ENCODE data around the gene ITGB2. TPM values are rescaled to one million over a fixed set of nuclear protein-coding genes. Genes with fewer than 3 reads are reported as not detected.

ITGB2 gene
- total RNA-seq, 1 experiment from 2014 or later = 45.1 TPM

DNA sequence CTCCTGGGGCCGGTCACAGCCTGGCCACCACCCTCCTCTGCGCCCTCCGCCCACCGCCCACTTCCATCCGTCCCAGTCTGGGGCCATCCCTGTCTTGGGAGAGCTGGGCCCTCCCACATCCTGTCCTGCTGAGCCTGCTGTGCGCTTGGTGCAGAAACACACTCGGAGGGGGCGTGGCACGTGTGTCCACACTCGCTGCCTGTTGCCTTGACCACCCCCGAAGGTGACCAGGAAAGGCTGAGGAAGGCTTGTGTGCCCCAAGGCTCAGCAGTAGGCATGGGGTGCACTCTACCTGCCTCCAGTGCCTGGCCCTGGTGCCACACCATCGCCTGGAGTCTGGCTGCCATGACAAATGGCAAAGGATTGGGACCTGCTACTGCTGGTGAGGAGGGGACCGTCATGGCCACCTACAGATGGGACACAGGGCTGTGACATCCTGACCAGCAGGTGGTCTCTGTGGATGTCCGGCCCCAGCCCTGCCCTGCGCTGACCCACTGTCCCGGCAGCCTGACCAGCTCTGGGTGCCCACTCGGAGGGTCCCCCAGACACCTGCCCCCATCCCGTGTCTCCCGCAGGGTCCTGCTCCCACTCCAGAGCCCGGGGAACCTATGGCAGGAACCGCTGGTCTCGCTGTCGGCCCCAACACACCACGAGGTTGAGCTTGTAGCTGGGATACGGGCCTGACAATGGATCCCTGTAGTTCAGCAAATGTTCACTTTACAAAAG lies 24.0 kb downstream of the ITGB2 start:
- no peak overlapping the region for H3K9ac ChIP-seq (ENCODE audit: low read length)
- H3K9me2 ChIP-seq (replicated peaks; ENCODE audit: low read length) = no peaks in the 10 kb centered on the region
- H3K9me3 ChIP-seq (ENCODE audit: low read length) = no peaks in the 10 kb centered on the region
- no peaks in the 10 kb centered on the region for H3K27me3 ChIP-seq (ENCODE audit: low read length)
- H3K79me2 ChIP-seq (ENCODE audit: low read length) = no peaks in the 10 kb centered on the region
- H3K4me2 ChIP-seq (ENCODE audit: low read length) = no peak overlapping the region
- DNase-seq (no peak), ATAC-seq (no peak)
- H3F3A ChIP-seq (ENCODE audit: low read length, unreplicated experiment) = no peaks in the 10 kb centered on the region
- H3K36me3 ChIP-seq (ENCODE audit: low read depth, low read length) = peaks cover 1% of the 10 kb centered on the region; the same call in 1 of the 2 replicates
- H4K20me1 ChIP-seq (ENCODE audit: low read length) = no peaks in the 10 kb centered on the region
- H3K4me3 ChIP-seq (ENCODE audit: low read length) = no peak overlapping the region
- no peaks in the 10 kb centered on the region for H3K4me1 ChIP-seq (ENCODE audit: insufficient read depth, low read length)
- BruUV-seq (replicated peaks) = no TSS peak
- H2AFZ ChIP-seq (ENCODE audit: low read length) = no peak overlapping the region
- no peak overlapping the region for H3K27ac ChIP-seq (ENCODE audit: low read length)
- ChIA-PET POLR2A (ENCODE audit: unreplicated experiment) (no interaction called here), CTCF (no interaction called here)
- intact Hi-C loops (cut with micrococcal nuclease) = no loop called here
- TF ChIP-seq EZH2phosphoT487 (IDR thresholded peaks at IDR 0.05; ENCODE audit: borderline replicate concordance, low read length) (no peak), EZH2 (IDR thresholded peaks at IDR 0.05; ENCODE audit: low read length, unreplicated experiment) (no peak)
- TF ChIP-seq, protein P1, sequence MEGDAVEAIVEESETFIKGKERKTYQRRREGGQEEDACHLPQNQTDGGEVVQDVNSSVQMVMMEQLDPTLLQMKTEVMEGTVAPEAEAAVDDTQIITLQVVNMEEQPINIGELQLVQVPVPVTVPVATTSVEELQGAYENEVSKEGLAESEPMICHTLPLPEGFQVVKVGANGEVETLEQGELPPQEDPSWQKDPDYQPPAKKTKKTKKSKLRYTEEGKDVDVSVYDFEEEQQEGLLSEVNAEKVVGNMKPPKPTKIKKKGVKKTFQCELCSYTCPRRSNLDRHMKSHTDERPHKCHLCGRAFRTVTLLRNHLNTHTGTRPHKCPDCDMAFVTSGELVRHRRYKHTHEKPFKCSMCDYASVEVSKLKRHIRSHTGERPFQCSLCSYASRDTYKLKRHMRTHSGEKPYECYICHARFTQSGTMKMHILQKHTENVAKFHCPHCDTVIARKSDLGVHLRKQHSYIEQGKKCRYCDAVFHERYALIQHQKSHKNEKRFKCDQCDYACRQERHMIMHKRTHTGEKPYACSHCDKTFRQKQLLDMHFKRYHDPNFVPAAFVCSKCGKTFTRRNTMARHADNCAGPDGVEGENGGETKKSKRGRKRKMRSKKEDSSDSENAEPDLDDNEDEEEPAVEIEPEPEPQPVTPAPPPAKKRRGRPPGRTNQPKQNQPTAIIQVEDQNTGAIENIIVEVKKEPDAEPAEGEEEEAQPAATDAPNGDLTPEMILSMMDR (conservative IDR thresholded peaks at IDR 0.05; ENCODE audit: low read depth, low read length) = no peak

GRCh38 chr21:44895859-44896258 lies 24.8 kb downstream of the ITGB2 start:
- Histone ChIP-seq H3K9ac (ENCODE audit: low read length) (no peak overlapping the region), H3K79me2 (ENCODE audit: low read length) (no peaks in the 10 kb centered on the region), H3K4me3 (ENCODE audit: low read length) (no peak overlapping the region), H3K27me3 (ENCODE audit: low read length) (no peaks in the 10 kb centered on the region), H3K4me1 (ENCODE audit: insufficient read depth, low read length) (no peaks in the 10 kb centered on the region), H3K36me3 (ENCODE audit: low read depth, low read length) (no peaks in the 10 kb centered on the region), H3K4me2 (ENCODE audit: low read length) (no peak overlapping the region), H3K27ac (ENCODE audit: low read length) (no peak overlapping the region), H3F3A (ENCODE audit: low read length, unreplicated experiment) (no peaks in the 10 kb centered on the region), H4K20me1 (ENCODE audit: low read length) (no peaks in the 10 kb centered on the region), H3K9me2 (replicated peaks; ENCODE audit: low read length) (no peaks in the 10 kb centered on the region), H3K9me3 (ENCODE audit: low read length) (no peaks in the 10 kb centered on the region), H2AFZ (ENCODE audit: low read length) (no peak overlapping the region)
- ATAC-seq (no peak), DNase-seq (no peak)
- CTCF ChIA-PET = no interaction called here
- POLR2A ChIA-PET (ENCODE audit: unreplicated experiment) = no interaction called here
- no TSS peak for BruUV-seq (replicated peaks)
- intact Hi-C loops (cut with micrococcal nuclease) = no loop called here
- TF ChIP-seq, protein P1 (conservative IDR thresholded peaks at IDR 0.05; ENCODE audit: low read depth, low read length) = no peak
- TF ChIP-seq EZH2 (IDR thresholded peaks at IDR 0.05; ENCODE audit: low read length, unreplicated experiment) (no peak), EZH2phosphoT487 (IDR thresholded peaks at IDR 0.05; ENCODE audit: borderline replicate concordance, low read length) (no peak)

DNA sequence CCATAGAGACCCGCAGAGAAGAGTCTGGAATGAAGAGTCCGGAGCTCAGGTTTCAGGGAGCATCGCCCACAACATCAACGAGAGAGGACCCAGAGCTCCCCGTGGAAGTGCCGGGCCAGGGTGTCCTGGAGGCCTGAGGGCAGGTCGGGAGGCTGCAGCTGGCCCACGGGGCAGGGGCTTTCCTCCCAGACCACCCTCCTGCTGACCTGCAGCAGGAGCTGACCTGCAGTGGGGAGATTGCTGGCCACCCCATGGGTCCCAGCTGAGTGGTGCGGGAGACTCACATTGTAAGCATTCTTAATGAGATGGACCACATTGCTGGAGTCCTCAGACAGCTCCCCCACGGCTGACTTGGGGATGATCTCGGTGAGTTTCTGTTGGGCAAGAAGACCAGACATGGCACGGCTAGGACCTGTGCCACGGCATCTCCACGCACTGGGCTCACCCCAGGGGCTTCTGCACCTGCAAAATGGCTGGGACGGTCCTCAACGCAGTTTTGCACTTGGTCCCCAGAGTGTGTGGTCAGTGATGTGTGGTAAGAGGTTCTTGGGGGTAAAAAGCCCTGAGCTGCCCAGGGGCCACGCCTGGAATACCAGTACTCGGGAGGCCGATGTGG lies 25.9 kb downstream of the ITGB2 start:
- intact Hi-C loops (cut with micrococcal nuclease) = no loop called here
- Histone ChIP-seq H3K27me3 (ENCODE audit: low read length) (no peaks in the 10 kb centered on the region), H3K4me3 (ENCODE audit: low read length) (no peak overlapping the region), H3K9me2 (replicated peaks; ENCODE audit: low read length) (no peaks in the 10 kb centered on the region), H3K4me2 (ENCODE audit: low read length) (no peak overlapping the region), H3K9me3 (ENCODE audit: low read length) (no peaks in the 10 kb centered on the region), H4K20me1 (ENCODE audit: low read length) (no peaks in the 10 kb centered on the region), H2AFZ (ENCODE audit: low read length) (no peak overlapping the region), H3K9ac (ENCODE audit: low read length) (no peak overlapping the region), H3K4me1 (ENCODE audit: insufficient read depth, low read length) (no peaks in the 10 kb centered on the region), H3K36me3 (ENCODE audit: low read depth, low read length) (no peaks in the 10 kb centered on the region), H3K79me2 (ENCODE audit: low read length) (no peaks in the 10 kb centered on the region), H3K27ac (ENCODE audit: low read length) (no peak overlapping the region), H3F3A (ENCODE audit: low read length, unreplicated experiment) (no peaks in the 10 kb centered on the region)
- BruUV-seq (replicated peaks) = no TSS peak
- DNase-seq = no peak
- ChIA-PET POLR2A (ENCODE audit: unreplicated experiment) (no interaction called here), CTCF (no interaction called here)
- no peak for ATAC-seq
- TF ChIP-seq EZH2phosphoT487 (IDR thresholded peaks at IDR 0.05; ENCODE audit: borderline replicate concordance, low read length) (no peak), EZH2 (IDR thresholded peaks at IDR 0.05; ENCODE audit: low read length, unreplicated experiment) (no peak)
- TF ChIP-seq, protein P1 (conservative IDR thresholded peaks at IDR 0.05; ENCODE audit: low read depth, low read length) = no peak
